Smooth muscle cell (in vitro differentiated cells): ENCODE data around the gene COMMD3. TPM values are rescaled to one million over a fixed set of nuclear protein-coding genes. Genes with fewer than 3 reads are reported as not detected.

Experiments
- DNase-seq: peaks from one replicate; lab custom pipeline; 2025; ENCODE audit not compliant: unreplicated experiment; lab: John Stamatoyannopoulos, UW
- H2AFZ ChIP-seq: fragments of 200-600 bp; sonication (generic); 2 replicates; pipeline ENCODE4 v1.6.0; 2016; ENCODE audit warnings: antibody characterized with exemption, low read depth, mild to moderate bottlenecking
- H3F3A ChIP-seq: fragments of 200-600 bp; sonication (generic); 2 replicates; pipeline ENCODE4 v1.6.0; 2017; ENCODE audit warnings: antibody characterized with exemption, low read depth
- H3K27ac ChIP-seq: fragments of 200-600 bp; sonication (generic); 2 replicates; pipeline ENCODE4 v1.5.1; 2016; ENCODE audit warnings: low read depth, mild to moderate bottlenecking
- H3K27me3 ChIP-seq: fragments of 200-600 bp; sonication (generic); 2 replicates; pipeline ENCODE4 v1.6.1; 2016; ENCODE audit warnings: low read depth, mild to moderate bottlenecking
- H3K36me3 ChIP-seq: fragments of 200-600 bp; sonication (generic); 2 replicates; pipeline ENCODE4 v1.5.1; 2016; ENCODE audit warnings: low read depth
- H3K4me1 ChIP-seq: fragments of 200-600 bp; sonication (generic); 2 replicates; pipeline ENCODE4 v1.5.1; 2016; ENCODE audit warnings: low read depth
- H3K4me2 ChIP-seq: fragments of 200-600 bp; sonication (generic); 2 replicates; pipeline ENCODE4 v1.6.0; 2016; ENCODE audit warnings: mild to moderate bottlenecking
- H3K4me3 ChIP-seq: fragments of 200-600 bp; sonication (generic); 2 replicates; pipeline ENCODE4 v1.5.1; 2016; ENCODE audit warnings: mild to moderate bottlenecking
- H3K79me2 ChIP-seq: fragments of 200-600 bp; sonication (generic); 2 replicates; pipeline ENCODE4 v1.6.0; 2016; ENCODE audit warnings: low read depth, mild to moderate bottlenecking
- H3K9ac ChIP-seq: fragments of 200-600 bp; sonication (generic); 2 replicates; pipeline ENCODE4 v1.6.0; 2016; ENCODE audit warnings: low read depth
- H3K9me3 ChIP-seq: fragments of 200-600 bp; sonication (generic); replicated peaks from 2 replicates; pipeline ENCODE4 v1.5.1; 2016; ENCODE audit warnings: low read depth
- H4K20me1 ChIP-seq: fragments of 200-600 bp; sonication (generic); 2 replicates; pipeline ENCODE4 v1.6.0; 2016; ENCODE audit warnings: low read depth
- CTCF ChIP-seq: fragments of 200-600 bp; sonication (generic); IDR thresholded peaks from 2 replicates; pipeline ENCODE4 v1.5.1; 2017; ENCODE audit warnings: borderline replicate concordance, mild to moderate bottlenecking, antibody characterized with exemption; ENCODE audit not compliant: insufficient read depth, poor library complexity, severe bottlenecking
- WGBS: methylation state at CpG from one replicate; pipeline ENCODE4 v1.1.7; 2016; ENCODE audit warnings: low lambda C conversion rate; 5-methylcytosine and 5-hydroxymethylcytosine counted together
- polyA plus RNA-seq: library from polyadenylated mRNA; unstranded; fragments of >200 nt; fragmentation: Nextera tagmentation; extraction: Ambion mirVana; gene quantifications from 2 replicates; pipeline ENCODE4 v1.2.1, GENCODE V29; 2016
- total RNA-seq: library from RNA; depleted of rRNA; stranded (reverse); fragments of >200 nt; gene quantifications from 2 replicates; pipeline ENCODE4 v1.2.3, GENCODE V29; 2014

COMMD3 gene
- total and polyA plus RNA-seq, 2 experiments from 2014 or later: 44.3 to 80.6 TPM

GRCh38 chr10:22346096-22346661 is 30.0 kb downstream of the COMMD3 start:
- H3F3A ChIP-seq: no peaks in the 10 kb centered on the region
- no peak overlapping the region for H3K9ac ChIP-seq
- H3K9me3 ChIP-seq: no peaks in the 10 kb centered on the region
- H3K4me2 ChIP-seq: no peak overlapping the region
- TF ChIP-seq CTCF: no peak
- peaks cover 94% of the 10 kb centered on the region for H3K27me3 ChIP-seq
- no peak for DNase-seq
- H3K36me3 ChIP-seq: no peaks in the 10 kb centered on the region
- H3K79me2 ChIP-seq: no peaks in the 10 kb centered on the region
- H3K4me1 ChIP-seq: peaks cover 8% of the 10 kb centered on the region
- H3K4me3 ChIP-seq: no peak overlapping the region
- no peaks in the 10 kb centered on the region for H4K20me1 ChIP-seq
- no peak overlapping the region for H3K27ac ChIP-seq
- WGBS: 17% methylated on average over 8 of the region's 8 CpGs
- no peak overlapping the region for H2AFZ ChIP-seq

GRCh38 chr10:22349755-22350154 is 33.6 kb downstream of the COMMD3 start:
- H4K20me1 ChIP-seq: no peaks in the 10 kb centered on the region
- 98% methylated on average over 1 of the region's 1 CpG for WGBS
- H3K79me2 ChIP-seq: no peaks in the 10 kb centered on the region
- no peak overlapping the region for H3K27ac ChIP-seq
- H3K4me2 ChIP-seq: no peak overlapping the region
- H3K4me1 ChIP-seq: peaks cover 3% of the 10 kb centered on the region
- H3K36me3 ChIP-seq: no peaks in the 10 kb centered on the region
- H3K4me3 ChIP-seq: no peak overlapping the region
- H3K9ac ChIP-seq: no peak overlapping the region
- DNase-seq: no peak
- H3F3A ChIP-seq: no peaks in the 10 kb centered on the region
- H2AFZ ChIP-seq: no peak overlapping the region
- no peaks in the 10 kb centered on the region for H3K9me3 ChIP-seq
- TF ChIP-seq CTCF: no peak
- peaks cover 65% of the 10 kb centered on the region for H3K27me3 ChIP-seq

GRCh38 chr10:22351131-22351703 is 35.0 kb downstream of the COMMD3 start:
- no peak overlapping the region for H2AFZ ChIP-seq
- TF ChIP-seq CTCF: no peak
- H3K27ac ChIP-seq: no peak overlapping the region
- no peaks in the 10 kb centered on the region for H3K79me2 ChIP-seq
- WGBS: 85% methylated on average over 5 of the region's 5 CpGs
- H3K4me1 ChIP-seq: peaks cover 3% of the 10 kb centered on the region
- no peaks in the 10 kb centered on the region for H4K20me1 ChIP-seq
- no peak overlapping the region for H3K4me2 ChIP-seq
- H3F3A ChIP-seq: no peaks in the 10 kb centered on the region
- no peaks in the 10 kb centered on the region for H3K9me3 ChIP-seq
- no peaks in the 10 kb centered on the region for H3K36me3 ChIP-seq
- no peak overlapping the region for H3K9ac ChIP-seq
- DNase-seq: no peak
- H3K4me3 ChIP-seq: no peak overlapping the region
- H3K27me3 ChIP-seq: peaks cover 51% of the 10 kb centered on the region
